Heart right ventricle (tissue), 16 donors: ENCODE results near the gene TAGLN. TPM values are rescaled to one million over a fixed set of nuclear protein-coding genes. Genes with fewer than 3 reads are reported as not detected.
A peak's percentile ranks its signal among the peaks of the same experiment; 100 is the strongest.

Experiments used
- ATAC-seq, 8 donors: fragments of 200-7000 bp; cut with Tn5 transposase; one replicate each; pipeline ENCODE4 v1.9.1; 2020; ENCODE audit warnings: mild to moderate bottlenecking in 8 of 8, moderate library complexity in 8 of 8, moderate number of reproducible peaks in 1 of 8
- DNase-seq, 2 donors: peaks; one replicate each; pipeline ENCODE4 v3.0.0-alpha.2; 2020
- H3K27ac ChIP-seq, 10 donors: fragments of 200-600 bp; sonication (generic) in 2 of 10; one replicate each; pipeline versions ENCODE4 v1.5.0 to v1.8.0; 2020 to 2022; ENCODE audit warnings: mild to moderate bottlenecking in 3 of 10
- H3K27me3 ChIP-seq, 7 donors: fragments of 200-600 bp; one replicate each; pipeline ENCODE4 v1.8.0; 2021 to 2022; ENCODE audit warnings: mild to moderate bottlenecking in 2 of 7
- H3K36me3 ChIP-seq, 9 donors: fragments of 200-600 bp; sonication (generic) in 1 of 9; one replicate each; pipeline versions ENCODE4 v1.5.0 to v1.8.0; 2020 to 2022; ENCODE audit warnings: mild to moderate bottlenecking in 2 of 9
- H3K4me1 ChIP-seq, 9 donors: fragments of 200-600 bp; sonication (generic) in 1 of 9; one replicate each; pipeline versions ENCODE4 v1.5.0 to v1.8.0; 2020 to 2022; ENCODE audit warnings: mild to moderate bottlenecking in 4 of 9
- H3K4me3 ChIP-seq, 10 donors: fragments of 200-600 bp; sonication (generic) in 2 of 10; one replicate each; pipeline versions ENCODE4 v1.5.0 to v1.8.0; 2020 to 2022; ENCODE audit warnings: mild to moderate bottlenecking in 7 of 10, moderate library complexity in 2 of 10
- H3K9me3 ChIP-seq, 11 donors: fragments of 200-600 bp in 10 of 11; sonication (generic) in 2 of 11; one replicate each; pipeline versions ENCODE4 v1.5.0 to v1.8.0; 2013 to 2022; ENCODE audit warnings: mild to moderate bottlenecking in 2 of 11, control low read depth in 1 of 11, moderate library complexity in 1 of 11
- WGBS, 2 donors: extraction: QIAGEN DNeasy Blood & Tissue Kit; methylation state at CpG; one replicate each; pipeline ENCODE4 v1.1.7; 2013; ENCODE audit warnings: inconsistent platforms in 1 of 2; 5-methylcytosine and 5-hydroxymethylcytosine counted together
- intact Hi-C, 10 donors: fragments of 100-400 bp; cut with DNase I; formaldehyde crosslinking; loops; one replicate each; pipeline versions ENCODE4 v1.11.1 to v1.14.2; 2022
- polyA plus RNA-seq, 2 donors: library from polyadenylated mRNA; stranded (reverse); fragments of 200-250 nt; gene quantifications; one replicate each; pipeline ENCODE4 v1.2.3, GENCODE V29; 2013
- total RNA-seq, 10 donors: library from RNA; stranded (reverse); fragmentation: NEBNext Ultra II Directional in 3 of 10; extraction: Animal tissue kit (Norgen Biotek cat#: 25700) in 3 of 10; gene quantifications; one replicate each; pipeline versions ENCODE4 v1.2.1 to v1.2.4, GENCODE V29; 2021 to 2023
- TF ChIP-seq, protein P1 (sequence below), 9 donors: fragments of 200-600 bp; sonication (generic) in 2 of 9; IDR thresholded peaks; one replicate each; pipeline versions ENCODE4 v1.5.0 to v1.8.0; 2021 to 2022; ENCODE audit warnings: antibody characterized with exemption in 9 of 9, mild to moderate bottlenecking in 5 of 9, moderate library complexity in 1 of 9
- donor health status: Arrhythmogenic right ventricular cardiomyopathy.
- donor health status: ischemic (EF 13 %, LVEDD 7.1; RV severe dilation, severe dysfunction).
- donor health status: healthy with polysubstance abuse.
- donor health status: DM: no; HTN: yes; CAD: no.
- donor health status: DM: no; HTN: no; CAD: no.
- donor health status: ischemic (EF 25% LVEDD 6.9; RV normal size, moderate dysfunction).
- donor health status: ischemic (EF 25% LVEDD 5.7; RV mildly dilated, moderate dysfunction).
- donor health status: healthy.
- donor health status: DM: yes; HTN: yes; CAD: no.
- donor health status: Ischemic cardiomyopathy.
- donor health status: ischemic (EF 35%, LVEDD 5.7; RV mildly dilated, moderate dysfunction).
- donor health status: nonischemic (EF 11% LVEDD 7.7; RV severe dilation, severe dysfunction).
- donor health status: DM: yes; HTN: yes; CAD: no.
- donor health status: PGD.
- donor health status: ischemic (EF 29% LVEDD 5.4; RV normal size, mild dysfunction).
- donor health status: nonischemic (EF 23%, LVEDD 6.1; RV moderate dilation, normal function).

TAGLN gene
- total and polyA plus RNA-seq, 12 donors, result 71.7 to 883 (median 108) TPM

DNA sequence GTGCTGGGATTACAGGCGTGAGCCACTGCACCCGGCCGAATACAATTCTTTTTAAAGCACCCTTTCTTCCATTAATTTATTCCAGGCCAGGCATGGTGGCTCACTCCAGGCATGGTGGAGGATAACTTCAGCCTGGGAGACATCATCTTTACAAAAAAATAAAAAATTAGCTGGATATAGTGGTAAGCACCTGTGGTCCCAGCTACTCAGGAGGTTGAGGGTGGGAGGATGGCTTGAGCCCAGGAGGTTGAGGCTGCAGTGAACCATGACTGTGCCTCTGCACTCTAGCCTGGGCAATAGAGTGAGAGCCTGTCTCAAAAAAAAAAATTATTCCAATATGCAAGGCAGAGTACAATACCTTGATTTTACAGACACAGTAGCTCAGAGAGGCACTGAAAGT, 11.4 kb downstream of the TAGLN start:
- no peak overlapping the region for H3K27ac ChIP-seq
- H3K4me3 ChIP-seq, result no peak overlapping the region
- ATAC-seq, result no peak
- WGBS, 2 donors, result 97% methylated on average over 3 of the region's 3 CpGs
- no peak for DNase-seq
- intact Hi-C loops, result no loop called here
- H3K36me3 ChIP-seq, result peaks cover 0 to 66% (median 25%) of the 10 kb centered on the region in 9 donors
- H3K9me3 ChIP-seq, result no peaks in the 10 kb centered on the region
- TF ChIP-seq, protein P1, sequence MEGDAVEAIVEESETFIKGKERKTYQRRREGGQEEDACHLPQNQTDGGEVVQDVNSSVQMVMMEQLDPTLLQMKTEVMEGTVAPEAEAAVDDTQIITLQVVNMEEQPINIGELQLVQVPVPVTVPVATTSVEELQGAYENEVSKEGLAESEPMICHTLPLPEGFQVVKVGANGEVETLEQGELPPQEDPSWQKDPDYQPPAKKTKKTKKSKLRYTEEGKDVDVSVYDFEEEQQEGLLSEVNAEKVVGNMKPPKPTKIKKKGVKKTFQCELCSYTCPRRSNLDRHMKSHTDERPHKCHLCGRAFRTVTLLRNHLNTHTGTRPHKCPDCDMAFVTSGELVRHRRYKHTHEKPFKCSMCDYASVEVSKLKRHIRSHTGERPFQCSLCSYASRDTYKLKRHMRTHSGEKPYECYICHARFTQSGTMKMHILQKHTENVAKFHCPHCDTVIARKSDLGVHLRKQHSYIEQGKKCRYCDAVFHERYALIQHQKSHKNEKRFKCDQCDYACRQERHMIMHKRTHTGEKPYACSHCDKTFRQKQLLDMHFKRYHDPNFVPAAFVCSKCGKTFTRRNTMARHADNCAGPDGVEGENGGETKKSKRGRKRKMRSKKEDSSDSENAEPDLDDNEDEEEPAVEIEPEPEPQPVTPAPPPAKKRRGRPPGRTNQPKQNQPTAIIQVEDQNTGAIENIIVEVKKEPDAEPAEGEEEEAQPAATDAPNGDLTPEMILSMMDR (IDR thresholded peaks at IDR 0.05), result no peak
- H3K27me3 ChIP-seq, result no peaks in the 10 kb centered on the region
- peaks cover 0 to 3% (median 0%) of the 10 kb centered on the region in 9 donors for H3K4me1 ChIP-seq

DNA sequence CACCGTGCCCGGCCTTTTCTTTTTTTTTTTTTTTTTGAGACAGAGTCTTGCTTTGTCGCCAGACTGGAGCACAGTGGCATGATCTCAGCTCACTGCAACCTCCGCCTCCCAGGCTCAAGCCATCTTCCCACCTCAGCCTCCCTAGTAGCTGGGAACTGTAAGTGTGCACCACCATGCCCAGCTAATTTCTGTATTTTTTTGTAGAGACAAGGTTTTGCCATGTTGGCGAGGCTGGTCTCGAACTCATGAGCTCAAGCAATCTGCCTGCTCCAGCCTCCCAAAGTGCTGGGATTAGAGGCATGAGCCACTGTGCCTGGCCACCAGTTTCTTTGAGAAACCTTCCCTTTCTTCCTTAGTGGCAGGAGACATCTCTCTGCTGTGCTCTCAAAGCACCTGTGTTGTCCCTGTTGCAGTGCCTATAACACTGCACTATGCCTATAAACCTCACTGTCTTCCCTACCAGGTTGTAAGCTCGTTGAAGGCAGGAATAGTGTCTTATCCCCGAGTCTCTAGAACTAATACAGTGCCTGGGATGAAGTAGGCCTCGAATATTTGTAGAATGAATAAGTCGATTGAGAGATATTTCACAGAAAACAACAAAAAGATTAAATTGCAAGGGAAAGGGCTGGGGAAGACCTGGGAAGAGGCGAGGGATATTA, 13.7 kb downstream of the TAGLN start:
- H3K4me3 ChIP-seq, result no peak overlapping the region
- H3K4me1 ChIP-seq, result peaks cover 0 to 19% (median 13%) of the 10 kb centered on the region in 9 donors
- TF ChIP-seq, protein P1 (IDR thresholded peaks at IDR 0.05), result no peak
- ATAC-seq, result no peak
- no peaks in the 10 kb centered on the region for H3K27me3 ChIP-seq
- 95 to 97% methylated on average over 11 of the region's 11 CpGs for WGBS, 2 donors
- H3K36me3 ChIP-seq, result peaks cover 0 to 84% (median 33%) of the 10 kb centered on the region in 9 donors
- intact Hi-C loops, result no loop called here
- H3K27ac ChIP-seq, result no peak overlapping the region
- DNase-seq, result no peak
- no peaks in the 10 kb centered on the region for H3K9me3 ChIP-seq

DNA sequence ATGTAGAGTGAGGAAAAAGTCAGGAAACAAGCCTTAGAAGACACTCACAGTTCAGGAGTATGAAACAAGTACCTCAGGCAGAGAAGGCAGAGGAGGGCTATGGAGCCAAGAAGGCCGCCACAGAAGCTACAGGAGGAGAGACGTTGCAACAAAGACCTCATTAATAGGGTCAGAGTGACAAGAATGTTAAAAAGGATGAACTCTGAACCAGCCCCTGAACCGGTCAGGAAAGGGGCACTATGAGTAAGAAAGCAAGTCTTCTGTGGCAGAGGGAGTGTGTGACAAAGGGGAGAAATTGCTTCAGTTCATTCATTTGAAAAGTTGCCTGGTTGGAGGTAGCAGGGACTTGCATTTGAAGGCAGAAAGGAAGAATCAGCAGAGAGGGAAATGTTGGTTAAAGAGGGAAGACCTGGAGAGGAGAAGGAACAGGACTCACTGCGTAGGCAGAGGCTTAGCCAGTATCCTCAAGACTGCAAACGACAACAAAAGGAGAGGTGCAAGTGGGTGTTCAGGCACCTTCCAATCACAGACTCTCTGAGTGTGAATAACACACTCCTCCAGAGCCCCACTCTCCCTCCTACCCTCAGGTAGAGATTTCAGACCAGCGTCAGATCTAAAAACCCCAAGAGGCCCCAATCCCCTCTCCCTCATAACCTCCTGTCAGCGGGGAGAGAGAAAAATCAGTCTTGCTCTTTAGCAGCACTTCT, 15.4 kb downstream of the TAGLN start:
- no peak for ATAC-seq
- DNase-seq, result no peak
- Histone ChIP-seq H3K4me1 (peaks cover 7 to 36% (median 23%) of the 10 kb centered on the region in 9 donors), H3K36me3 (peaks cover 0 to 99% (median 50%) of the 10 kb centered on the region in 9 donors), H3K4me3 (no peak overlapping the region), H3K27ac (no peak overlapping the region), H3K9me3 (no peaks in the 10 kb centered on the region), H3K27me3 (no peaks in the 10 kb centered on the region)
- 84 to 89% methylated on average over 7 of the region's 7 CpGs for WGBS, 2 donors
- intact Hi-C loops, result loop anchor here in 2 of 10 donors (5.0 kb wide), 2 partner anchors 37 to 422 kb away; partner anchors contain the start of genes APOA5 (in 1 of the 2) and SIDT2 (in 1 of the 2)
- TF ChIP-seq, protein P1 (IDR thresholded peaks at IDR 0.05), result no peak

DNA sequence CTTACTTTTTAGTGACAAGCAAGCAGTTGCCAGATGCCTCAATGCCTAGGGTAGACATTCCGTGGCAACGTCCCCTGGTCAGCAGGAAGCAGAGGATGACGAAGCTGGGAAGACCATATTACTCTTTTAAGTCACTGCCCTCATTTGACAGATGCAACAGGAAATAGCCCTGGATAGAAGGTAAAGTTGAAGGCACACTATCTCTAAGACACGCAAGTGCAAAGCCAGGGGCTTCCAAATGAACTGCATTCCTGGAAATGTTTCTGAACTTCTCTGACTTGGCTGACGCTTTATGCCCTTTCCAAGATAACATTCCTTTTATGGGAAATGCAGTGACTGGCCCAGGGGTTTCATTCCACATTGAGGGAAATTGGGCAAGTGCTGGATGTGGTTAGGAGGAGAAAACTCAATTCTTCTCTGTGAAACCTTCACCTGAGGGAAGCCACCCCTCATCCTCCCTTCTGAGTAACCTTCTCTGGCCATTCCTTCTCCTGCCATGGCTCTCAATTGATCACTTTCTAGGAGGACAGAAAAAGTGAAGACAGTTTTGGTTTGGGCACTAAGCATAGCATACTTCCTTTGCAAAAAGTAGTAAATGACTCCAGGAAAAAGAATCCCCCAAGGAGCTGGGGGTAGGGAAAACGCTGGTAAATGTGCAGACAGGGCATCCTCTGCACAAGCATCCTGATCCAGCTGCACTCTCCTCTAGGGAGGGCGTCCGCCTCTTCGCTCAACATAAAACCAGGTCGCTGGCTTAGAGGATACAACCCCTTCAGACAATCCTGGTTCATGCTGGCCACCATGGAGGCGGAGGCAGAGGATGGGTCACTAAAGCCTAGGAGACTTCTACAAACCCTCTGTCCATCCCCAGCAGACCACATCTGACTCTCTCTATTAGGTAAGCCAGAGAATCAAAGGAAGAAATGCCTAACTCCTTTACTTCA, 18.2 kb downstream of the TAGLN start:
- H3K4me3 ChIP-seq, result no peak overlapping the region
- peaks cover 32 to 65% (median 51%) of the 10 kb centered on the region in 9 donors for H3K4me1 ChIP-seq
- H3K36me3 ChIP-seq, result peaks cover 0 to 100% (median 52%) of the 10 kb centered on the region in 9 donors
- intact Hi-C loops, result loop anchor here in 2 of 10 donors (5.0 kb wide), 2 partner anchors 40 to 425 kb away; partner anchors contain the start of genes APOA5 (in 1 of the 2) and SIDT2 (in 1 of the 2)
- H3K27ac ChIP-seq, result peak overlapping the region; percentile 64 to 97 (median 88)
- no peaks in the 10 kb centered on the region for H3K27me3 ChIP-seq
- TF ChIP-seq, protein P1 (IDR thresholded peaks at IDR 0.05), result no peak
- H3K9me3 ChIP-seq, result no peaks in the 10 kb centered on the region
- no peak for ATAC-seq
- WGBS, 2 donors, result 64 to 69% methylated on average over 11 of the region's 11 CpGs
- peak in 1 of 2 donors; percentile 7 for DNase-seq
